GM21447 (cell line): ENCODE data around the gene MACROD1.
A peak's percentile ranks its signal among the peaks of the same experiment; 100 is the strongest.

Source experiments
- ATAC-seq: cut with Tn5 transposase; IDR thresholded peaks from one replicate; pipeline ENCODE4 v1.9.1; 2021; ENCODE audit not compliant: unreplicated experiment

The MACROD1 gene, protein sequence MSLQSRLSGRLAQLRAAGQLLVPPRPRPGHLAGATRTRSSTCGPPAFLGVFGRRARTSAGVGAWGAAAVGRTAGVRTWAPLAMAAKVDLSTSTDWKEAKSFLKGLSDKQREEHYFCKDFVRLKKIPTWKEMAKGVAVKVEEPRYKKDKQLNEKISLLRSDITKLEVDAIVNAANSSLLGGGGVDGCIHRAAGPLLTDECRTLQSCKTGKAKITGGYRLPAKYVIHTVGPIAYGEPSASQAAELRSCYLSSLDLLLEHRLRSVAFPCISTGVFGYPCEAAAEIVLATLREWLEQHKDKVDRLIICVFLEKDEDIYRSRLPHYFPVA

DNA sequence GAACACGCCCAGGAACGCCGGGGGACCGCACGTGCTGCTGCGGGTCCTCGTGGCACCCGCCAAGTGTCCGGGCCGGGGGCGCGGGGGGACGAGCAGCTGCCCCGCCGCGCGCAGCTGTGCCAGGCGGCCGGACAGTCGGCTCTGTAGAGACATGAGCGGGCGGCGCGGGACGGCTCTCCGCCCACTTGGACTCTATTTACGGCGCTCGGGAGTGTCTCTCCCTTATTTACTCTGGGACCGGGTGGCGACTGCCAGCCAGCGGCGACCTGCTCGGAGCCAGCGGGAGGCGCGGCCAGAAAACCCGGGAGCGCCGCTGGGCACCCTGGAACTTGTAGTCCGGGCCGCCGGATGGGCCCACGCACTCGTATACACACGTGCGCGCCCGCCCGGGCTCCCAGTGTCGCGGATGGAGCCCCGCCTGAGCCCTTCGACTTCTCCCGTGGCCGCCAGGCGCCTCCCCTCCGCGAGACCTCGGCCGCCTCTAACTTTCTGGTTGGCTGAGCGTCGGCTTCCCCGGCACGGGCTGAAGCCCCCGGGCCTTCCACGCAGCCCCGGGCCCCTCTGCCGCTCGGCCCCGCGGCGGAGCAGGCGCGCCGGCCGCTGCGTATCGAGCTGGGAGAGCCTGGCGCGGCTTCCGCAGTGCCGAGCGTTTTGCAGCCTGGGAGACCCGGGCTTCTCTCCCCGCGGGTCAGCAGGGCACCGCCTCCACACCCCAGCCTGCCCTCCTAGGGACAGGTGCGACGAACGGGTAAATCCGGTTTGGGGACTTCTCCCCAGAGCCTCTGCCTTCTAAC lies at the start of gene MACROD1:
MACROD1 (minus strand) TSS at position 272 of the 794 bp plus-strand sequence; CDS start at position 153, 119 bp downstream.
- peak; percentile 77 for ATAC-seq

DNA sequence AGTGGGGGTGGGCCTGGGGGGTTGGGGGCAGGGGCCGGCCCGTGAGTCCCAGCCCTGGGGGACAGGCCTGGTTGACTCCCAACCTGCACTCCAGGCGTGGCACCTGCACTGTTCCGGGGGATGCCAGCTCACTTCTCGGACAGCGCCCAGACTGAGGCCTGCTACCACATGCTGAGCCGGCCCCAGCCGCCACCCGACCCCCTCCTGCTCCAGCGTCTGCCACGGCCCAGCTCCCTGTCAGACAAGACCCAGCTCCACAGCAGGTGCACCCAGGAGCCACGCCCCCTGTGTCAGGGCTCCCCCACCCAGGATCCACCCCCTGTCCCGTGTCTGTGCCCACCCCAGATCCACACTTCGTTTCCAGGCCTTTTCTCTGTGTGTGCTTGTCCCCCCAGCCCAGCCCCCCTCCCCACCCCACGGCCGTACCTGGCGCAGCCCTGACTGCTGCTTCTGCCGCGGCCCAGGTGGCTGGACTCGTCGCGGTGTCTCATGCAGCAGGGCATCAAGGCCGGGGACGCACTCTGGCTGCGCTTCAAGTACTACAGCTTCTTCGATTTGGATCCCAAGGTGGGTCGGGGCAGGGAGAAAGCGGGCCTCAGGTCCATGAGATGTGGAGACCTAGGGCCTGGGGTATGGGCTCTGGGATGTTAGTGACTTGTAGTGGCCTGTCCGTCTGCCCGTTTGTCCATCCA lies 45.4 kb upstream of the MACROD1 start:
- no peak for ATAC-seq

DNA sequence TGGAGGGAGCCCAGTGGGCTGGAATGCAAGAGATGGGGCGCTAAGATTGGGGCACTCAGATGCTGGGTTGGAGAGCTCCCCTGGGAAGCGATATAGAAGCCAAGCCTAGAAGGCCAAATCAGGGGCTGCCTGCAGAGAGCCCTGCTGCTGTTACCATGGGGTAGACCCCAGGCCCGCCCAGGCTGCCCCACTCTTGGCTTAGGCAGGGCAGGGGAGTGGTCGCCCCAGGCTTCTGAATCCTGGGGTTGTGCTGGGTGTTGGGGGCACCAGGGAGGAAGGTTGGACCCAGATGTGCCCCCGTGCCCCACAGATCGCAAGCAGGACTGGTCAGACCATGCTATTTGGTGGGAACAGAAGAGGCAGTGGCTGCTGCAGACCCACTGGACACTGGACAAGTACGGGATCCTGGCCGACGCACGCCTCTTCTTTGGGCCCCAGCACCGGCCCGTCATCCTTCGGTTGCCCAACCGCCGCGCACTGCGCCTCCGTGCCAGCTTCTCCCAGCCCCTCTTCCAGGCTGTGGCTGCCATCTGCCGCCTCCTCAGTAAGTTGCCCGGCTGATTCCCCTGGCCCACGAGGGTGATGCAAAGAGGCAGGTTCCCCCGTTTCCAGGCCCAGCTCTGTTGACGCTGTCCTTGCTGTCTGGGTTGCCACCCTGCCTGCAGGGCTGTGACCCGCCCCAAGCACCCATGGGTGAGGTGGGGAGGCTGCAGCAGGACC lies 44.5 kb upstream of the MACROD1 start:
- no peak for ATAC-seq

DNA sequence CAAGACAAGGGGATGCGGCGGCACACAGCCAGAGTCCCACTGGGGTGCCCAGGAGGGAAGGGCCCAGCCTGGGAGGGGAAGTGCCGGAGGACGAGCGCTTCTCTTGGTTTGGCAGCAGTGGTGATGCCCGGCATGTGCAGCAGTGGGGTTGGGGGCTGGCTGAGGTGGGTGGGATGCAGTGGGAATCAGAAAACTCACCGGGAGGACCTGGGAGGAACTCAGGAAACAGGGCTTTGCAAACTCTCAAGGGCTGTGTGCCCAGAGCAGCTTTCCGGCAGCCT lies 43.6 kb upstream of the MACROD1 start:
- no peak for ATAC-seq

DNA sequence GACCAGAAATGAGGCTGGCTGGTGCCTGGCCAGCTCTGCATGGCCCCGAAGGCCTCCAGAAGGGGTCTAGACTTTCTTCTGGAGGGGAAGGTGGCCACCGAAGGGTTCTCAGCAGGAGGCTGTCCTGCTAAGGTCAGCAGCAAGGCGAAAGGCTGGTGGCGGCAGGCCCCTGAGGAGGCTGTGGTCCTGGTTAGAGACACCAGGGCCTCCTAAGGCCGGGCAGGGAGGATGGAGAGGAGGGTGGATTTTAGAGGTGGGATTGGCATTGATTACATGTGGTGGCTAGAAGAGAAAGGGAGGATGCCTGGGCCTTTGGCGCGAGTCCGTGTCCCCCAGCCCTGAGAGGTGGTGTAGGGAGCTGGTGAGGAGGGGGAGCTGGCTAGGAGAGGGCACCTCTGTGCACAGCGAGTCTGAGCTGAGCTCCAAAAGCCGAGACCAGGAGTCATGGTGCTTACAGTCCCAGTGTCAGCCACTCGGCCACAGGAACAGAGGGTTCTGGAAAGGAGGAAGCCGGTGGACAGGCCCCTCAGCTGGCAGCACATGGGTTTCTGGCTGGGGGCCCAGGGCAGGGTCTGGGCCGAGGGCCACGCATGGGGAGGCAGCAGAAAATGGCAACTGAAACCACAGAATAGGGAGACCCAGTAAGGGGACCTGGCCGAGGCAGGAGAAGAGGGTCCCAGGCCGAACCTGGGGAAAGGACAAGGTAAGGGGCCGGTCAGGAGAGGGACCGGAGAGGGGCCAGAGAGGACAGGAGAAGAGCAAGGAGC lies 43.1 kb upstream of the MACROD1 start:
- ATAC-seq, result no peak

DNA sequence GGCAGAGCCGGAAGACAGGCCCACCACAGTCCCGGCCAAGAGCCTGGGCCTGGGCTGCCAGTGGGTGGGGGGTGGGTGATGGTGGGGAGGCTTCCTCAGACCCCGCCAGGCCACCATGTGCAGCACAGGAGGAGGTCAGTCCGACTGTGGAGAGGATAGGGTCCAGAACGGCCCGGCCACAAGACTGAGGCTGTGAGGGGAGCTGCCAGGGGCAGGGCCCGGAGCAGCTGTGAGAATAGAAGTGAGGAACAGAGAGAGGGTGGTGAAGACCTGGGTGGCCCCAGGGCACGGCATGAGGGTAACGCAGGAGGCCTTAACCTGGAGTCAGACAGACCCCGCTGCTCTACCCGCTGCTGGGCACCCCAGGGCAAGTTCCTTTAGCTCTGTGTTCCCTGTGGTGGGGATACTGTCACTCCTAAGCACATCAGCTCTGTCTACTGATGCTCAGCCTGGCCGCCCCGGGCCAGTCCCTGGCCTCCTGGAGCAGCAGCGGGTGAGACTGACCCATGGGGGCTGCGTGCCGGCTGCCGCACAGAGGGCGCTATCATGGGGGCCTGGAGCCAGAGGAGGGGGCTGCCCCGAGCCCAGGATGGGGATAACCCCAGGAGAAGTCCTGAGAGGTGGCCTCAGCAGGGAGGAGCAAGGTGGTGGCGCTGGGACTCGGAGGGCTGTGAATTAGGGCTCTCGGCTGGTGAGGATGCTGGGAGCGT lies 42.3 kb upstream of the MACROD1 start:
- ATAC-seq, result no peak

DNA sequence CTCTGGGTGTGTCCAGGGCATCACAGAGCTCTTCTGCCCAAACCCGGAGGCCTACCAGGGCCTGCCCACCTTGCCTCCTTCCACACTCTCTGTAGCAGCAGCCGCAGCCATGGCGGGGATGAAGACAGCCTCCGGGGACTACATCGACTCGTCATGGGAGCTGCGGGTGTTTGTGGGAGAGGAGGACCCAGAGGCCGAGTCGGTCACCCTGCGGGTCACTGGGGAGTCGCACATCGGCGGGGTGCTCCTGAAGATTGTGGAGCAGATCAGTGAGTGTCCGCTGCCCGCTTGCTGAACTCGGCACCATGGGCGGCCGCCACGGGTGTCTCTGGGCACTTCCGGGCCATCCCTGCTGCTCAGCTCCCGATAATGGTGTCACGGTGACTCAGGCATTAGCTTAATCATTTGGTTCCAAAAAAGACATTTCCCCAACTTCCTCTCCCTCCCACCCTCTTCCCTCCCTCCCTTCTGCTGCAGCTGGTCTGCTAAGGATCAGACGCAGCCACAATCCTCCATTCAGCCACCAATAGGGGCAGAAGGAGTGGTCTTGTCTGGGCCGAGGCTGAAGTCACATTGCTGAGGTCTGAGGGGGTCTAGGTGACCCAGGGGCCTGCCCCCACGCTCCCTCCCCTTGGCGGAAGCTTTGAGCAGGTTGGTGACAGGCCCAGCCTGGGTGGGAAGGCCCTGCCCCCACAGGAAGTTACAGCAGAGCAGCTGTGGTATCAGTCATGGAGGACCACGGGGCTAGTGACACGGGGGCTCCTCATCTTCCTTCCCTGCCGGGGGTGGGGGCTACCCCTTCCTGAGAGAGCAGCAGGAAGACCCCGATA lies 41.6 kb upstream of the MACROD1 start:
- peak; percentile 61 for ATAC-seq

DNA sequence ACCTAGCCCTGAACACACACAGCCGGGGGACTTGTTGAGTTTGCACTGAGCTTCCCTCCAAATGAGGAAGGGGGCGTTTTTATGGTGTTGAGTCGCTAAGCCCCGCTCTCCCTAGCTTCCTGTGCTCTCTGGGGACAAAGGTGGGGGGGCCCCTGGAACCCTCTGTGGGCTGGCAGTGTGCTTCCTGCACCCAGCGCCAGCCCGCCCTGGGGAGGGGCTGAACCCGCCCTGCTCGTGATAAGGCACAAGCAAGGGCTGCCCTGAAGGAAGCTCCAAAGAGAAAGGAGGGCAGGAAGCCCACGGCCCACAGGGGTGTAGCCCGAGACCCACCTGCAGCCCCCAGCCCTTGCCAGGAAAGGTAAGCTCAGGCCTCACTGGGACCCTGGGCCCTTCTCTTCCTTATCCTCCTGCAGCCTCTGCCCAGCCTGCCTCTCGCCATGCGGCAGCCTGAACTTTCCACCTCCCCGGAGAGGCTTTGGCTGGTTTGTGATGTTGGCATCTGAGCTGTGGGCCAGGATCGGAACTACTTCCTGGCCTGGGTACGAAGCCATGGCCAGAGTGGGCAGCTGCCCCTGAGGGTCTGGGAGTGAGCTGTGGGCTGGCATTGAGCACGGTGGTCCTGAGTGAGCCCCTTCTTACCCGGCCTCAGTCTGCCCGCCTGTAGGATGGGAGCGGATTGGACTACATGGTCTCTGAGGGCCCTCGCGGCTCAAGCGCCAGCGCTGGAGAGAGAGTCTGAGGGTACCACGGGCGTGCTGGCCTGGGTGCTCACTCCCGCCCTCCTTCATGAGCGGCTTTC lies 40.7 kb upstream of the MACROD1 start, which contains the start of gene FERMT3:
FERMT3 (plus strand) TSS at position 265 of the 799 bp plus-strand sequence. CDS start 644 bp downstream, outside the sequence.
- peak; percentile 10 for ATAC-seq

DNA sequence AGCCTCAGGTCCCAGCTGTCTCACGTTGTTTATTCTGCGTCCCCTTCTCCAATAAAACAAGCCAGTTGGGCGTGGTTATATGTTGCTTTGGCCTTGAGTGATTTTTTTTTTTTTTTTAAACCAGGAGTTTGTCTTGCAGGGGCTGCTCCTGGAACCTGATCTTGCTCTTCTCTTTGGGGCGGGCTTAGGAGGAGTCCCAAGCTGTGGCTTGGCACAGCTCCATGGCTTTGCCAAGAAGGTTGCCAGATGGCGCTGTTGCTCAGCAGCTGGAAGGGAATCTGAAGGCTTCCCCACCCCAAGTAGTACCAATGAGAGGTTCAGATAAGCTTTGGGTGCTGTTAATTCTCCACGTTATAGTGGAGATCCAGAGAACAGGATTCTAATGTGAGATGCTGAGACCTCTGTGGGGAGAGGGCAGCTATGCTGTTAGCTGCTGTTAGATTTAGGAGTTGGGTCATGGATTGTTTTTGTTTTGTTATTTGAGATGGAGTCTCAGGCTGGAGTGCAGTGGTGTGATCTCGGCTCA lies 38.6 kb upstream of the MACROD1 start:
- ATAC-seq, result no peak

DNA sequence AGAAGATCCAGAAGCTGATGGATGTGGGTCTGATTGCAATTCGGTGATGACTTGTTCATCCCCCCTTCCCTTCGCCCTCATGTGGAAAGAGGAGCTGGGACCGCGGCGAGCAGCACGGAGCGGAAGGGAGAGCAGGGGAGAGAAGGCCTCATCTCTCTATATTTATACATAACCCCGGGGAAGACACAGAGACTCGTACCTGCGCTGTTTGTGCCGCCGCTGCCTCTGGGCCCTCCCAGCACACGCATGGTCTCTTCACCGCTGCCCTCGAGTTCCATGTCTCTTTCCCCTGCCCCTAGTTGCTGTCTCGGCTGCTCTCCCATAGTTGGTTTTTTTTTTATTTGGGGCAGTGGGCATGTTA lies 38.1 kb upstream of the MACROD1 start:
- ATAC-seq, result no peak

DNA sequence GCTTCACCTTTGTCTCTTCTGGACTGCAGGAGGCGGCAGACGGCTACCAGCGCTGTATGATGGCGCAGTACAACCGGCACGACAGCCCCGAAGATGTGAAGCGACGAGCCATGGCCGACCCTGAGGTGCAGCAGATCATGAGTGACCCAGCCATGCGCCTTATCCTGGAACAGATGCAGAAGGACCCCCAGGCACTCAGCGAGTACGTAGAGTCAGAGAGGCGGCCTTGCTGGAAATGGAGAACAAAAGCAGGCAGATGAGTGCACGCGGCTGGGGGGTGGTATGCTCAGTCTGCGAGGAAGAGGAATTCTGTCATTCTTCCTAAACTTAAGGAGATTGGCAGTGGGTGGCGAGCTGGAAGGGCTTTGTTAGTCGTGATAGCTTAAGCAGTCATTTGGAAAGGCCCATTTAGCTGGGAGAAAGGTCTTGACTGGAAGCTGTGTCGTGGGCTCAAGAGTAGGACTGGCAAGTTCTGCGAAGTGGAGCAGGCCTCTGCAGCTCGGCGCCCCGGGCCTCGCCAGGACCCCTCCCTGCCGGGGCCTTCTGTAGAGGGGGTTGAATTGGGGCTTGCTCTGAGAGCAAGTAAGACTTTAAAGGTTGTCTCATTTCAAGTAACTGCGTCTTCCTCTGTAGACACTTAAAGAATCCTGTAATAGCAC lies 37.6 kb upstream of the MACROD1 start:
- no peak for ATAC-seq

DNA sequence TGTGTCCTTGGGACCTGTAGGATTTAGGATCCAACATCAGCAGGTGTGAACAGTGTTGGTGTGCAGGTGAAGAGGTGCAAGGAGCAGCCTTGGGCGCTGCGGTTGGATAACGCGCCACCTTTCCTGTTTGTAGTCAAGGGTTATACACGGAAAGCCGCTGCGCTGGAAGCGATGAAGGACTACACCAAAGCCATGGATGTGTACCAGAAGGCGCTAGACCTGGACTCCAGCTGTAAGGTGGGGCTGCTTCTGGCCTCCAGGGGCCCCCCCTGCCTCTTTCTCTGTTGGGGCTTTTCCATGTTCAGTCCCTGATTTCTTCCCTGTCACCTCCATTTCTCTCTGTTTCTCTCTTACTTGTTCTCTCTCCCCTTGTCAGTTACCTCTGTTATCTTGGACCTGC lies 37.1 kb upstream of the MACROD1 start:
- no peak for ATAC-seq

DNA sequence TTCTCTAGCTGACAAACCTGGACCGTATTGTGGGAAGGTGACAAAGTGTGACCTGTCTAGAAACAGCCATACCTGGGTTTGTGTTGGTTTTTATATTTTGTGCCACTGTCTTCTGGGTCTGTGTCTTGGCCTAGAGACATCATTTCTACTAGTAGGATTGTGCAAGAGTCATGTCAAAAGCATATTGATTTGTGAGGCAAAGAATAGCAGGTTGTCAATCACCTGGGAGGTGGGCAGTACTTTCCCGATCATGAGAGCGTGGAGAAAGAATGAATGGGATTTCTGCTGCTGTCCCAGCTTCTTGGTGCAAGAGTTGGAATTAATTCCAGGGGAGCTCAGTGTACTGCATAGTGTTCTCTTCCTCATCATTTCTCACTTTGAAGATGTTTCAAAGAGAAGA lies 35.6 kb upstream of the MACROD1 start:
- ATAC-seq, result no peak

DNA sequence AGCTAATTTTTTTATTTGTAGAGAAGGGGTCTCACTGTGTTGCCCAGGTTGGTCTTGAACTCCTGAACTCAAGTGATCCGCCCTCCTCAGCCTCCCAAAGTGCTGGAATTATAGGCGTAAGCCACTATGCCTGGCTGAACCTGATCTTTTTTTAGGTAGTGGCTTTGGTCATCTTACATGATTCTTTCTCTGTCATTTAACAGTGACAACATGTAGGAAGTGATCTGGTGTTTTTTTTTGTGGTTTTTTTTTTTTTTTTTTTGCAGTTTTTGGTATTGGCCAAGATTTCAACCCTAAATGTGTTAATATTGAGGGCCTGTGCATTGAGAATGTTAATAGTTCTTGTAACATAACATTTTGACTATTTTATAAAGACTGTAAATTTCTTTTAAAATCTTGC lies 32.6 kb upstream of the MACROD1 start:
- no peak for ATAC-seq

DNA sequence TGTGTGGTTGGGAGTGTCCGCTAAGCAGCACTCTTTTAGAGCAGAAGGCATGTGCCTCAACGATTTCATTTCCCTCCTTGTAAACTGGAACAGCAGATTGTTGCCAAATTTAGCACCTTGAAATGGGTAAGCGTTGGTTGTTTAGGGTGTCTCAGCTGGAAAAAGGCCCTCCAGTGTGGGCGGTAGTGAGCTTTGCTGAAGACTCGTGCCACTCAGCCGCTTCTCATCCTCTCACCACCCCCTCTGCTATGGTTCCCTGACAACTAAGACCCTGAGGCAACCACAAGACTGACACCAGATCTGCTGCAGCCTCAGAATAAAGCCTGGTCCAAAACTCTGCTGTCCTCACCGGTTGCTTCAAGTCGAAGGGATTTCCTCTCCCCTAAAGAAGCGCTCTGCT lies 30.7 kb upstream of the MACROD1 start:
- ATAC-seq, result no peak

DNA sequence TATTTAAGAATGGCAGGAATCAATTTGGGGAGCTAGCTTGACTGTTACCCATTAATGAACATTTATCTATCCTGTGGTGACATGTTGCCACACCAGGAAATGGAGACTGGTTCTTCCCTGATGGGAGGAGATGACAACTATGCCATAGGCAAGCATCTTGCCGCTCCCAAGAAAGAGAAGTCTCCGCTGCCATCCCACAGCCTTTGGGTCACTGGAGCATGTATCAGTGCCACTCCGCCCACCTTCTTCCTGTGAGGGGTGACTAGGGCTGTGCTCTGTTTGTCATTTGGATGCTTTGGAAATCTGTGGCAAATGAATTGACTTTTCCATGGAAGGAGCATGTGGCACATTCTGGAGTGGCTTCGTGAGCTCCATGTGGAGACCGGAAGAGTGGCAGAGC lies 26.5 kb upstream of the MACROD1 start:
- no peak for ATAC-seq

DNA sequence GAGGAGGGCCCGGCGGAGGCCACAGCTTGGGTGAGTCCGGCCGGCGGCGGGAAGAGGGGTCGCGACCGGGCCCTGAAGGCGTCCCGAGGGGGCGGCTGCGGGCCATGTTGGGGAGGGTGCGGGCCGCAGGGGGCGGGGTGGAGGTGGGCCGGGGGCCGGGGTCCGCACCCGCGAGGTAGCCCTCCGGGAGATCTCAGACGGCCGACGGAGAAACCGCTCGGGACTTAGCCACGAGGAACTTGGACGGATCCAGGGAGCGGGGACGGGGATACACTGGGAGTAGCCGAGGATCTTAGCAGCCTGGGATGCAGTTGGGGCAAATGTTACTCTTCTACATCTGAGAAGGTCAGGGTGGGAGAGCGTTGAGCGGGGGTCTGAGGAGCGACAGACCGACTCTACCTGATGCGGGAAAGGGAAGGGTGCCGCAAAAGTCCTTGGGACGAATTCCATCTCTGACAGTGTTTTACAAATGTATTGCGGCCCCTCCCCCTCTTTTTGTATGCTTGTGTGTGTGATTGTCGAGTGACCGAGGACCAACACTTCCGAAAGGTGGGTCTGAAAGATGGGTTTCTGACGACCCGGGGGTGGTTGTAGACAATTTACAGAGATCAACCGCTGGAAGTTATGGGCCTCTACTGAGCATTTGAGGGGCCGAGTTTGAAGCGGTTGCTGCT lies 20.7 kb upstream of the MACROD1 start:
- ATAC-seq, result no peak
